ENCODE data around the gene ZPBP. TPM values are rescaled to one million over a fixed set of nuclear protein-coding genes. Genes with fewer than 3 reads are reported as not detected.

ZPBP gene
- polyA plus RNA-seq, 1 donor from 2014 or later: not detected

GRCh38 chr7:49892481-49892880 is 200.6 kb downstream of the ZPBP start:
- Histone ChIP-seq H3F3A (ENCODE audit: insufficient read depth, low read length, poor library complexity, severe bottlenecking) (no peaks in the 10 kb centered on the region), H3K9me2 (ENCODE audit: insufficient read depth, low read length) (no peaks in the 10 kb centered on the region), H3K9me3 (ENCODE audit: low read length) (no peaks in the 10 kb centered on the region), H3K9ac (ENCODE audit: low read length) (no peak overlapping the region), H2AFZ (ENCODE audit: low read depth, low read length) (no peak overlapping the region), H3K4me3 (ENCODE audit: low read length) (no peak overlapping the region), H3K27ac (ENCODE audit: low read length) (no peak overlapping the region), H3K36me3 (ENCODE audit: insufficient read depth, low read length) (no peaks in the 10 kb centered on the region), H3K27me3 (ENCODE audit: insufficient read depth, low read depth, low read length) (no peaks in the 10 kb centered on the region), H3K4me2 (ENCODE audit: low read length) (no peak overlapping the region), H3K79me2 (replicated peaks; ENCODE audit: insufficient read depth, low read length) (no peaks in the 10 kb centered on the region), H4K20me1 (ENCODE audit: insufficient read depth) (no peaks in the 10 kb centered on the region)
- TF ChIP-seq, protein P1, sequence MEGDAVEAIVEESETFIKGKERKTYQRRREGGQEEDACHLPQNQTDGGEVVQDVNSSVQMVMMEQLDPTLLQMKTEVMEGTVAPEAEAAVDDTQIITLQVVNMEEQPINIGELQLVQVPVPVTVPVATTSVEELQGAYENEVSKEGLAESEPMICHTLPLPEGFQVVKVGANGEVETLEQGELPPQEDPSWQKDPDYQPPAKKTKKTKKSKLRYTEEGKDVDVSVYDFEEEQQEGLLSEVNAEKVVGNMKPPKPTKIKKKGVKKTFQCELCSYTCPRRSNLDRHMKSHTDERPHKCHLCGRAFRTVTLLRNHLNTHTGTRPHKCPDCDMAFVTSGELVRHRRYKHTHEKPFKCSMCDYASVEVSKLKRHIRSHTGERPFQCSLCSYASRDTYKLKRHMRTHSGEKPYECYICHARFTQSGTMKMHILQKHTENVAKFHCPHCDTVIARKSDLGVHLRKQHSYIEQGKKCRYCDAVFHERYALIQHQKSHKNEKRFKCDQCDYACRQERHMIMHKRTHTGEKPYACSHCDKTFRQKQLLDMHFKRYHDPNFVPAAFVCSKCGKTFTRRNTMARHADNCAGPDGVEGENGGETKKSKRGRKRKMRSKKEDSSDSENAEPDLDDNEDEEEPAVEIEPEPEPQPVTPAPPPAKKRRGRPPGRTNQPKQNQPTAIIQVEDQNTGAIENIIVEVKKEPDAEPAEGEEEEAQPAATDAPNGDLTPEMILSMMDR (IDR thresholded peaks at IDR 0.05; ENCODE audit: poor library complexity, severe bottlenecking): no peak
- TF ChIP-seq EP300 (conservative IDR thresholded peaks at IDR 0.05; ENCODE audit: poor library complexity, severe bottlenecking) (no peak), SMC3 (conservative IDR thresholded peaks at IDR 0.05; ENCODE audit: poor library complexity) (no peak), MXI1 (conservative IDR thresholded peaks at IDR 0.05; ENCODE audit: poor library complexity, severe bottlenecking) (no peak), POLR2AphosphoS5 (IDR thresholded peaks at IDR 0.05) (no peak), EZH2 (IDR thresholded peaks at IDR 0.05; ENCODE audit: borderline replicate concordance, insufficient read depth, low read length, poor library complexity, severe bottlenecking) (no peak), REST (IDR thresholded peaks at IDR 0.05; ENCODE audit: borderline replicate concordance) (no peak), RAD21 (conservative IDR thresholded peaks at IDR 0.05) (no peak), TAF1 (IDR thresholded peaks at IDR 0.05; ENCODE audit: low read depth) (no peak)

Other genes with a start within 250 kb of the ZPBP start
- 0.24 and 0.40 TPM in 2 replicates for gene IKZF1, start 211.5 kb upstream of the ZPBP start, polyA plus RNA-seq